Stimulated activated naive CD8-positive, alpha-beta T cell treated with anti-CD3 and anti-CD28 coated beads, Interleukin-15, amount 100 ng/mL, for 72 hours (primary cell): ENCODE measurements around the gene TANGO6.

Experiments used
- ATAC-seq: fragments of 150-1000 bp; cut with Tn5 transposase; 2 replicates; pipeline ENCODE4 v1.10.0; 2021; ENCODE audit warnings: mild to moderate bottlenecking, moderate library complexity
- DNase-seq, 2 donors: peaks; one replicate each; pipeline ENCODE4 v3.0.0; 2021 to 2022
- H3K27ac Mint-ChIP-seq, 2 donors: one replicate each; pipeline ENCODE4 v1.8.0; 2022; ENCODE audit warnings: mild to moderate bottlenecking in 2 of 2, mixed read lengths in 2 of 2, moderate library complexity in 2 of 2
- H3K27me3 Mint-ChIP-seq: one replicate; pipeline ENCODE4 v1.8.0; 2022; ENCODE audit warnings: mixed read lengths
- H3K4me1 Mint-ChIP-seq: one replicate; pipeline ENCODE4 v1.8.0; 2022; ENCODE audit warnings: mild to moderate bottlenecking, mixed read lengths
- H3K4me3 Mint-ChIP-seq, 2 donors: one replicate each; pipeline ENCODE4 v1.8.0; 2022; ENCODE audit warnings: mild to moderate bottlenecking in 2 of 2, mixed read lengths in 2 of 2, moderate library complexity in 1 of 2
- H3K9me3 Mint-ChIP-seq, 2 donors: one replicate each; pipeline ENCODE4 v1.8.0; 2022; ENCODE audit warnings: mixed read lengths in 2 of 2

TANGO6 gene

GRCh38 chr16:69088684-69089083 lies 245.4 kb downstream of the TANGO6 start:
- Mint-ChIP-seq H3K27me3 (no peaks in the 10 kb centered on the region), H3K27ac (peak overlapping the region in 1 of 2 donors; percentile 82), H3K9me3 (no peaks in the 10 kb centered on the region), H3K4me3 (no peak overlapping the region), H3K4me1 (peaks cover 24% of the 10 kb centered on the region)
- ATAC-seq (no peak), DNase-seq (no peak)

- no peak for DNase-seq
- Mint-ChIP-seq H3K4me1 (peaks cover 24% of the 10 kb centered on the region), H3K9me3 (no peaks in the 10 kb centered on the region), H3K27me3 (no peaks in the 10 kb centered on the region), H3K4me3 (no peak overlapping the region), H3K27ac (peak overlapping the region in 1 of 2 donors; percentile 82)
- ATAC-seq = peak; percentile 66
Measured at GRCh38 chr16:69089091-69089910, 246.0 kb downstream of the TANGO6 start.

GRCh38 chr16:69093974-69094373 lies 250.6 kb downstream of the TANGO6 start:
- ATAC-seq = no peak
- Mint-ChIP-seq H3K9me3 (no peaks in the 10 kb centered on the region), H3K4me3 (no peak overlapping the region), H3K27me3 (no peaks in the 10 kb centered on the region), H3K4me1 (peaks cover 6% of the 10 kb centered on the region), H3K27ac (no peak overlapping the region)
- no peak for DNase-seq

- Mint-ChIP-seq H3K4me1 (peaks cover under 1% of the 10 kb centered on the region), H3K4me3 (no peak overlapping the region), H3K27ac (no peak overlapping the region), H3K27me3 (no peaks in the 10 kb centered on the region), H3K9me3 (no peaks in the 10 kb centered on the region)
- ATAC-seq (no peak), DNase-seq (no peak)
Measured at GRCh38 chr16:69094501-69094900, 251.2 kb downstream of the TANGO6 start.

DNA sequence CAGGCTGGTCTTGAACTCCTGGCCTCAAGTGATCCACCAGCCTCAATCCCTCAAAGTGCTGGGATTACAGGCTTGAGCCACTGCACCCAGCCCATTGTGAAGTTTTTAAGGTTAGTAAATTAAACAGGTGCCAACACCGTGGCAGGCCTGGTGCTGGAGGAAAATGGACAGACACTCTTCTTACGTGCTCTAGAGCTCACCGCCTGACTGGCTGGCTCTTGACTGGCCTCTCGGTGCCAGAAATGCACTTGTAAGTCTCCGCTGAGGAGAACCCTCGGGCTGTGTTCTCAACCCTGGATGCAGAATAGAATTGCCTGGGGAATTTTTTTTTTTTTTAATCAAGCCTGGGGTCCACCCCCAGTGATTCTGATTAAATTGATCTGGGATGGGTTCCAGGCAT lies 251.9 kb downstream of the TANGO6 start:
- Mint-ChIP-seq H3K4me1 (no peaks in the 10 kb centered on the region), H3K27me3 (no peaks in the 10 kb centered on the region)

DNA sequence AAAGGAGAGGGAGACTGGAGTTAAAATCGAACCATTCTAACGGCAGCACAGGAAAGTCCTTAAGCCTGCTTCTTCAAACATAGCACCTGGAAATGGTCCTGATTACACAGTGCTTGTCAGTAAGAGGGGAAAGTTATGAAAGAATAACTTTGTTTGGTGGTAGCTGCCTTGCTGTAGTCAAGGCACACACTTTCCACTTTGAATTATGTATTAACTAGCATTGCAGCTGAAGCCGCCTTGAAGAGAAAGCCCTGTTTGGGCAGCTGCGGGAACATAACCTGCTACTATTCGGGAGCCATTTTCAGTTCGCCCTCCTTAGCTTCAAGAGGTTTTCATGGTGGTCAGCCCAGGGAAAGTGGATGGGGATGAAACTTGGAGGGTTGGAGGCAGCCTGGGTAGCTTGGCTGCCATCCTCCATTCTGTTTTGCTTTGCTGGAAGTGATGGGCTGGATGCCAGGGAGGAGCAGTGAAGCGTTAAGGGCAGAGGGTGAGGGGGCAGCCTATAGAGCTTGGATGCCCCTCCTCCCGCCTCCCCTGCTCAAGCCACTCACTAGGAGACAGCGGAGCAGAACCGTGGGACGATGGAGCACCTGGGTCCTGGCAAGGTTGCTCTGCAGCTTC lies 256.9 kb downstream of the TANGO6 start:
- no peak for DNase-seq
- no peak overlapping the region for H3K4me3 Mint-ChIP-seq
- no peak overlapping the region for H3K27ac Mint-ChIP-seq
- no peaks in the 10 kb centered on the region for H3K9me3 Mint-ChIP-seq
- H3K27me3 Mint-ChIP-seq = peaks cover 28% of the 10 kb centered on the region
- H3K4me1 Mint-ChIP-seq = peaks cover under 1% of the 10 kb centered on the region
- ATAC-seq = no peak

More for the DNA sequence above, 251.9 kb downstream of the TANGO6 start:
- ATAC-seq (no peak), DNase-seq (no peak)
- H3K9me3 Mint-ChIP-seq = no peaks in the 10 kb centered on the region
- no peak overlapping the region for H3K4me3 Mint-ChIP-seq
- no peak overlapping the region for H3K27ac Mint-ChIP-seq

GRCh38 chr16:69105501-69106361 lies 262.4 kb downstream of the TANGO6 start, which contains the start of gene HAS3:
HAS3 (plus strand) TSS chr16:69105653; CDS start chr16:69109396, 3,743 bp downstream.
- peak; percentile 24 to 39 for DNase-seq
- H3K27ac Mint-ChIP-seq = no peak within 1 kb of the TSS
- H3K4me3 Mint-ChIP-seq = peak within 1 kb of the TSS; percentile 86 to 91
- ATAC-seq = peak; percentile 70
- peaks cover 74% of the 10 kb centered on the region for H3K27me3 Mint-ChIP-seq
- peaks cover 28% of the 10 kb centered on the region for H3K4me1 Mint-ChIP-seq
- no peaks in the 10 kb centered on the region for H3K9me3 Mint-ChIP-seq

DNA sequence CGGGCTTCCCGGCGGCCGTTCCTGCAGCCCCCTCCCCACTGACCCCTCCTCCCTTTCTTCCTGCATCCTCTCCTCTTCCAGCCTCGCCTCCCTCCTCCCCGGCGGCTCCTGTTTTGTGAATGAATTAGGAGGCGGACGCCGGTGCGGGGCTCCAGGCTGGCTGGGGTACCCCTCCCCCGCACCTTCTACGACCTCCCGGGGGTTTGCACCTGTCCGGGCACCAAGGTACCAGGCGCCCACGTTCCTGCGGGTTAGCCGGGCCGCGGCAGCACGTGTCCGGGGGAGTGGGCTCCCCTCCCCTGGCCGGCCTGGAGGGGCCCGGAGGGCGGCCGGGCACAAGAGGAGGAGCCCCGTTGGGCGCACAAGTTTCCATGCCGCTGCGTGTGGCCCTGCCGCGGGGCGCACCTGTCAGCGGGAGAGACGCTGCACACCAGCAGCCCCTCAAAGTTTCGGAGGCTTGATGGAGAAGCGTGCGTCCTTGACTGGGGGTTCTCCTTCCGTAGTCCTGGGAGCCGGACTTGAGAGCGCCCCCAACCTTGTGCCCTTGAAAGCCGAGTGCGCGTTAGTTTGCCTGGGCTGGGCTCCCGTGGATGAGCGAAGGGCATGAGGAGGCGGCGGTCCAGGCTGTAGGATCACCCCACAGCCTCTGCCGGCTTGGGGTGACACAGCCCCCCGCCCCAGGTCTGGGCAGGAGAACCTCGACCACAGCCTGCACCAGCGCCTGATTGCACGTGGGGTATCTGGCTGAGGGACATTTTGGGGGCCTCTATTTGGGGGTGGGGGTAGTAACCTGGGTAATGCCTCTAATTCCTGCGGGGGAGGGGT lies 263.4 kb downstream of the TANGO6 start:
- Mint-ChIP-seq H3K27me3 (peaks cover 74% of the 10 kb centered on the region), H3K27ac (no peak overlapping the region), H3K4me1 (peaks cover 28% of the 10 kb centered on the region), H3K4me3 (peak overlapping the region; percentile 72 to 80), H3K9me3 (no peaks in the 10 kb centered on the region)
- ATAC-seq = peak; percentile 36
- DNase-seq = no peak

DNA sequence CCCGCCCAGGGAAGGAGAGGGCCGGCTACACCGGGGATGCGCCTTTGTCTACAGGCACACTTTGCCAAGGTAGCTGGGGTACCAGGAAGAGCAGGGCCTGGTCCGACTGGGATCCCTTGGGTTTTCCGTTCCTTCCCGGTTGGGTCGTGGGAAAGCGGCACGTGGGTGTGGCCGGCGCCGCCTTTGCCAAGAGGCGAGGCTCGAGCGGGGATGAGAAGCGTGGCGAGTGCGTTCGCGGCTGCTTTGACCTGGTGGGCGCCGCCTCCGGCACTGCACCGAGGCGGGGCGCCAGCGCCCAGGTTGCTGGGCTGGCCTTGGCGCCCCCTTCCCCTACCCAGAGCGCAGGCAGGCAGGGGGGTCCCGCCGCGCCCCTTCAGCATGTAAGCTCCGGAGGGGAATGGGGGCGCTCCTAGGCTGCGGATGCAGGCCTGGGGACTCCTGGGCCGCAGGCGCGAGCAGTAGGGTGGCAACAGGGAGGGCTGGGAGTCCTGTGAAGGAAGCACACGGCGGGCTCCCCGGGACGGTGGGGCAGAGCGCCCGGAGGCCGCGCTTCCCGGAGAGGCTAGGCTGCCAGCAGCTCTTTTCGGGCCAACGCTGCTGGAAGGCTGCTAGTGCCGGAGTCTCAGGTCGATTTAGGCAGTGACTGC lies 264.1 kb downstream of the TANGO6 start:
- DNase-seq (no peak), ATAC-seq (peak; percentile 28)
- Mint-ChIP-seq H3K4me1 (peaks cover 28% of the 10 kb centered on the region), H3K27ac (no peak overlapping the region), H3K4me3 (peak overlapping the region; percentile 62 to 80), H3K27me3 (peaks cover 73% of the 10 kb centered on the region), H3K9me3 (no peaks in the 10 kb centered on the region)

GRCh38 chr16:69108064-69108904 lies 265.0 kb downstream of the TANGO6 start:
- Mint-ChIP-seq H3K4me1 (peaks cover 36% of the 10 kb centered on the region), H3K4me3 (no peak overlapping the region), H3K9me3 (no peaks in the 10 kb centered on the region), H3K27ac (no peak overlapping the region), H3K27me3 (peaks cover 65% of the 10 kb centered on the region)
- no peak for ATAC-seq
- no peak for DNase-seq

DNA sequence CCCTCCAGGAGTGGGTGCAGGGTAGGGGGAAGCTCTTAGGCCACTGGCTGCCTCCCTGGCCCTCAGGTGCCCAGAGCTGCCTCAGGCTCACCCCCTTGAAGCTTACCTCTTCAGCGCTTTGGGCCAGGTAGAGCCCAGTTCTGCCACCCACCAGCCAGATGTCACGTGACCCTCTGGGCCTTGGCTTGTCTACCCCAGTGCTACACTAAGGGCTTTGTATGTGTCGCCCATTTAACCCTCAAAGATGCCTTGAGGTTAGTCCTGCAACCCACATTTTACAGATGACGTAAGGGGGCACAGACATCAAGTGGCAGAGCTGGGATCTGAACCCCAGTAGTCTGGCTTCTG lies 265.5 kb downstream of the TANGO6 start:
- Mint-ChIP-seq H3K4me3 (no peak overlapping the region), H3K27ac (no peak overlapping the region), H3K27me3 (peaks cover 59% of the 10 kb centered on the region), H3K4me1 (peaks cover 37% of the 10 kb centered on the region), H3K9me3 (no peaks in the 10 kb centered on the region)
- no peak for ATAC-seq
- DNase-seq = no peak

DNA sequence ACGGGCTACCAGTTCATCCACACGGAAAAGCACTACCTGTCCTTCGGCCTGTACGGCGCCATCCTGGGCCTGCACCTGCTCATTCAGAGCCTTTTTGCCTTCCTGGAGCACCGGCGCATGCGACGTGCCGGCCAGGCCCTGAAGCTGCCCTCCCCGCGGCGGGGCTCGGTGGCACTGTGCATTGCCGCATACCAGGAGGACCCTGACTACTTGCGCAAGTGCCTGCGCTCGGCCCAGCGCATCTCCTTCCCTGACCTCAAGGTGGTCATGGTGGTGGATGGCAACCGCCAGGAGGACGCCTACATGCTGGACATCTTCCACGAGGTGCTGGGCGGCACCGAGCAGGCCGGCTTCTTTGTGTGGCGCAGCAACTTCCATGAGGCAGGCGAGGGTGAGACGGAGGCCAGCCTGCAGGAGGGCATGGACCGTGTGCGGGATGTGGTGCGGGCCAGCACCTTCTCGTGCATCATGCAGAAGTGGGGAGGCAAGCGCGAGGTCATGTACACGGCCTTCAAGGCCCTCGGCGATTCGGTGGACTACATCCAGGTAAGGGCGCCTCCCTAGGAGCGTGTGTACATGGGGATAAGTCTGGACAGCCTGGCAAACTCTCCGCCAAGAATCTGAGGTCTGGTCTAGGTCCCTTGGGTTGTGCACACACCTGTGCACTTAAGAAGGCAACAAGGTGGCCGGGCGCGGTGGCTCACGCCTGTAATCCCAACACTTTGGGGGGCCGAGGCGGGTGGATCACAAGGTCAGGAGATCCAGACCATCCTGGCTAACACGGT lies 266.3 kb downstream of the TANGO6 start:
- ATAC-seq = no peak
- Mint-ChIP-seq H3K4me3 (no peak overlapping the region), H3K9me3 (no peaks in the 10 kb centered on the region), H3K27ac (no peak overlapping the region), H3K27me3 (peaks cover 51% of the 10 kb centered on the region), H3K4me1 (peaks cover 37% of the 10 kb centered on the region)
- no peak for DNase-seq

DNA sequence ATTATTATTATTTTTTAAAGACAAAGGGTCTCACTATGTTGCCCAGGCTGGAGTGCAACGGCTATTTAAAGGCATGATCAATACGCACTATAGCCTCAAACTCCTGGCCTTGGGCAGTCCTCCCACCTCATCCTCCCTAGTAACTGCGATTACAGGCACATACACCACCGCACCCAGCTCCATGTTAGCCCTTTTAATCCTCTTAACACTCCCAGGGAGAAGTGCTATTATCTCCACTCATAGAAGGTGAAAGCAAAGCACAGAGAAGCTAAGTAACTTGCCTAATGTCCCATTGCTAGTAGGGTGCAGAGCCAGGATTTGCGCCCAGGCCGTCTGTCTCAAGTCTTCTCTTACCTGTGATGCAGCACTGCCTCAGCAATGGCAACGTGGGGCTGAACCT lies 267.1 kb downstream of the TANGO6 start:
- DNase-seq = no peak
- no peak for ATAC-seq
- Mint-ChIP-seq H3K4me1 (peaks cover 35% of the 10 kb centered on the region), H3K27ac (no peak overlapping the region), H3K9me3 (no peaks in the 10 kb centered on the region), H3K4me3 (no peak overlapping the region), H3K27me3 (peaks cover 44% of the 10 kb centered on the region)
